GM19468 (cell line): ENCODE results near the gene EMID1.
"Not testable (repeated sequence)": the region's sequence is repeated elsewhere in the genome, so short reads cannot be mapped to it uniquely, and the experiment has no call there.

Source experiments
- ATAC-seq: cut with Tn5 transposase; IDR thresholded peaks from one replicate; pipeline ENCODE4 v1.9.1; 2021; ENCODE audit warnings: mild to moderate bottlenecking, moderate library complexity, moderate number of reproducible peaks; ENCODE audit not compliant: unreplicated experiment; ENCODE audit errors: extremely low read depth

EMID1 gene

GRCh38 chr22:29225422-29226090 lies 19.9 kb downstream of the EMID1 start:
- no peak for ATAC-seq

- ATAC-seq, result no peak
Measured at GRCh38 chr22:29226351-29226981, 20.8 kb downstream of the EMID1 start.

- no peak for ATAC-seq
Measured at GRCh38 chr22:29230972-29231875, 25.5 kb downstream of the EMID1 start.

- no peak for ATAC-seq
Measured at GRCh38 chr22:29231971-29232959, 26.6 kb downstream of the EMID1 start.

GRCh38 chr22:29233277-29233877 lies 27.7 kb downstream of the EMID1 start:
- ATAC-seq, result no peak

- ATAC-seq, result not testable (repeated sequence)
Measured at GRCh38 chr22:29240481-29240880, 34.8 kb downstream of the EMID1 start.

GRCh38 chr22:29243874-29244446 lies 38.3 kb downstream of the EMID1 start:
- ATAC-seq, result no peak

- no peak for ATAC-seq
Measured at GRCh38 chr22:29244785-29245625, 39.3 kb downstream of the EMID1 start.

GRCh38 chr22:29245626-29246385 lies 40.1 kb downstream of the EMID1 start:
- ATAC-seq, result no peak

- not testable (repeated sequence) for ATAC-seq
Measured at GRCh38 chr22:29247891-29248290, 42.2 kb downstream of the EMID1 start.

- no peak for ATAC-seq
Measured at GRCh38 chr22:29251265-29251664, 45.6 kb downstream of the EMID1 start.

- ATAC-seq, result no peak
Measured at GRCh38 chr22:29251981-29252911, 46.5 kb downstream of the EMID1 start.

- ATAC-seq, result no peak
Measured at GRCh38 chr22:29253561-29254285, 48.0 kb downstream of the EMID1 start.

GRCh38 chr22:29254286-29254660 lies 48.6 kb downstream of the EMID1 start:
- no peak for ATAC-seq

- ATAC-seq, result no peak
Measured at GRCh38 chr22:29255064-29255621, 49.4 kb downstream of the EMID1 start.
